ENCODE measurements around the gene MAST2.

MAST2 gene

GRCh38 chr1:46067652-46068051 is 264.2 kb downstream of the MAST2 start:
- no peak for ATAC-seq

GRCh38 chr1:46068525-46068924 is 265.1 kb downstream of the MAST2 start:
- TF ChIP-seq POU6F1 (CRISPR knock-in tag; IDR thresholded peaks at IDR 0.05; ENCODE audit: borderline replicate concordance, low read depth): no peak
- TF ChIP-seq OSR1 (CRISPR knock-in tag; IDR thresholded peaks at IDR 0.05): no peak
- TF ChIP-seq TCF4 (CRISPR knock-in tag; IDR thresholded peaks at IDR 0.05; ENCODE audit: borderline replicate concordance): no peak
- TF ChIP-seq RARB (CRISPR knock-in tag; IDR thresholded peaks at IDR 0.05): no peak
- no peak for TF ChIP-seq TOX (CRISPR knock-in tag; IDR thresholded peaks at IDR 0.05; ENCODE audit: borderline replicate concordance)
- TF ChIP-seq ZFP30 (CRISPR knock-in tag; IDR thresholded peaks at IDR 0.05): no peak
- TF ChIP-seq ZNF8 (CRISPR knock-in tag; IDR thresholded peaks at IDR 0.05): no peak
- ATAC-seq: no peak

More at GRCh38 chr1:46067652-46068051, 264.2 kb downstream of the MAST2 start:
- TF ChIP-seq ZFP30 (CRISPR knock-in tag; IDR thresholded peaks at IDR 0.05) (no peak), TOX (CRISPR knock-in tag; IDR thresholded peaks at IDR 0.05; ENCODE audit: borderline replicate concordance) (no peak)

GRCh38 chr1:46070164-46070814 is 266.9 kb downstream of the MAST2 start:
- ATAC-seq: no peak
- TF ChIP-seq ESRRG (CRISPR knock-in tag; IDR thresholded peaks at IDR 0.05) (no peak), TSHZ2 (CRISPR knock-in tag; IDR thresholded peaks at IDR 0.05) (no peak), ZNF70 (CRISPR knock-in tag; IDR thresholded peaks at IDR 0.05) (no peak), TOX (CRISPR knock-in tag; IDR thresholded peaks at IDR 0.05; ENCODE audit: borderline replicate concordance) (no peak), ZFP3 (CRISPR knock-in tag; IDR thresholded peaks at IDR 0.05) (no peak), PPARA (CRISPR knock-in tag; IDR thresholded peaks at IDR 0.05; ENCODE audit: borderline replicate concordance) (no peak), ISL1 (CRISPR knock-in tag; IDR thresholded peaks at IDR 0.05) (no peak), TCF4 (CRISPR knock-in tag; IDR thresholded peaks at IDR 0.05; ENCODE audit: borderline replicate concordance) (no peak), GLIS3 (CRISPR knock-in tag; IDR thresholded peaks at IDR 0.05) (no peak), ZNF8 (CRISPR knock-in tag; IDR thresholded peaks at IDR 0.05) (no peak), ZNF565 (CRISPR knock-in tag; conservative IDR thresholded peaks at IDR 0.05; ENCODE audit: low read depth) (no peak), ZC3H10 (CRISPR knock-in tag; IDR thresholded peaks at IDR 0.05) (no peak), RARB (CRISPR knock-in tag; IDR thresholded peaks at IDR 0.05) (no peak), SNAI2 (CRISPR knock-in tag; IDR thresholded peaks at IDR 0.05) (no peak), POU6F1 (CRISPR knock-in tag; IDR thresholded peaks at IDR 0.05; ENCODE audit: borderline replicate concordance, low read depth) (no peak), ZFP30 (CRISPR knock-in tag; IDR thresholded peaks at IDR 0.05) (no peak), OSR1 (CRISPR knock-in tag; IDR thresholded peaks at IDR 0.05) (no peak), CREB5 (CRISPR knock-in tag; IDR thresholded peaks at IDR 0.05; ENCODE audit: low read depth) (no peak)

GRCh38 chr1:46072975-46073374 is 269.6 kb downstream of the MAST2 start:
- no peak for ATAC-seq
- no peak for TF ChIP-seq ZFP3 (CRISPR knock-in tag; IDR thresholded peaks at IDR 0.05)
- TF ChIP-seq ISL1 (CRISPR knock-in tag; IDR thresholded peaks at IDR 0.05): no peak
- TF ChIP-seq BACH2 (CRISPR knock-in tag; IDR thresholded peaks at IDR 0.05; ENCODE audit: borderline replicate concordance): no peak
- no peak for TF ChIP-seq OSR1 (CRISPR knock-in tag; IDR thresholded peaks at IDR 0.05)
- no peak for TF ChIP-seq CSRNP3 (CRISPR knock-in tag; IDR thresholded peaks at IDR 0.05)
- no peak for TF ChIP-seq POU6F1 (CRISPR knock-in tag; IDR thresholded peaks at IDR 0.05; ENCODE audit: borderline replicate concordance, low read depth)
- no peak for TF ChIP-seq ESRRG (CRISPR knock-in tag; IDR thresholded peaks at IDR 0.05)
- no peak for TF ChIP-seq ZC3H10 (CRISPR knock-in tag; IDR thresholded peaks at IDR 0.05)
- TF ChIP-seq ZNF70 (CRISPR knock-in tag; IDR thresholded peaks at IDR 0.05): no peak
- no peak for TF ChIP-seq TOX (CRISPR knock-in tag; IDR thresholded peaks at IDR 0.05; ENCODE audit: borderline replicate concordance)
- TF ChIP-seq SNAI2 (CRISPR knock-in tag; IDR thresholded peaks at IDR 0.05): no peak
- no peak for TF ChIP-seq ARNTL (CRISPR knock-in tag; IDR thresholded peaks at IDR 0.05; ENCODE audit: borderline replicate concordance, low read depth)
- no peak for TF ChIP-seq ZNF8 (CRISPR knock-in tag; IDR thresholded peaks at IDR 0.05)
- no peak for TF ChIP-seq ZFP30 (CRISPR knock-in tag; IDR thresholded peaks at IDR 0.05)

All from SK-N-SH treated with all-trans-retinoic acid at 6 μM for 48 hours (cell line).